HG03521 (cell line): ENCODE measurements around the gene RAPGEF5.

Source experiments
- ATAC-seq: cut with Tn5 transposase; IDR thresholded peaks from one replicate; pipeline ENCODE4 v1.9.1; 2021; ENCODE audit warnings: mild to moderate bottlenecking, moderate library complexity; ENCODE audit not compliant: unreplicated experiment

The RAPGEF5 gene

DNA sequence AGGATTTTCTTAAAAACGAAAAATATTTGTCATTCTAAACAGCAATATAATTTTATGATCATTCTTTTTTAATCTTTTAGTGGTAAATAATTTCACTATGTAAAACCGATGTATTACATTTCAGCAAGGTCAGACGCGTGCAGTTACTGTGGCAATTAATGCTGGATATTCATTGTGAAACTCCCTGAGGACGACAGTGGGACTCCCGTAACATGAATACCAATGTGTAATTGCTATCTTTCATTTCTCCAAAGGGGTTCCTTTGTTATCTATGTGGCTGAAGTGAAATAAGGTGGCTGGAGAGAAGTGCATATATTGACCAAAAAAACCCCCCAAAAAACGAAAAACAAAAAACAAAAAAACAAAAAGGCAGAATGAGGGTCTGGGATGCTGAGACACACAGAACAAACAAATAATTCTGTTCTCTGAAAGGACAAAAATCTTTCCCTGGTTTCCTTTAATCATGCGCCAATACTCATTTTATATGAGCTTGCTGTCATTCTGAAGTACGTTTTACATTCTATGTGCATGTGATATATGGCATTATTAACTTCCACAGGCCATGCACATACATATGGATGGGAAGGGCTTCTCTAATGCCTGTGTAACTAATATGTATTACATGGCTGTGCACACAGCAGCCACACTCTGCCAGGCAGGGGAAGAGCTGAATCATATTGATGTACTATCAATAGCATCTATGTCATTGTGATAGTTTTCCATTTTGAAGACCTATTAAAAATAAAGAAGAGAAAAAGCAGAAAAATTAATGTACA lies 161.4 kb downstream of the RAPGEF5 start:
- no peak for ATAC-seq

DNA sequence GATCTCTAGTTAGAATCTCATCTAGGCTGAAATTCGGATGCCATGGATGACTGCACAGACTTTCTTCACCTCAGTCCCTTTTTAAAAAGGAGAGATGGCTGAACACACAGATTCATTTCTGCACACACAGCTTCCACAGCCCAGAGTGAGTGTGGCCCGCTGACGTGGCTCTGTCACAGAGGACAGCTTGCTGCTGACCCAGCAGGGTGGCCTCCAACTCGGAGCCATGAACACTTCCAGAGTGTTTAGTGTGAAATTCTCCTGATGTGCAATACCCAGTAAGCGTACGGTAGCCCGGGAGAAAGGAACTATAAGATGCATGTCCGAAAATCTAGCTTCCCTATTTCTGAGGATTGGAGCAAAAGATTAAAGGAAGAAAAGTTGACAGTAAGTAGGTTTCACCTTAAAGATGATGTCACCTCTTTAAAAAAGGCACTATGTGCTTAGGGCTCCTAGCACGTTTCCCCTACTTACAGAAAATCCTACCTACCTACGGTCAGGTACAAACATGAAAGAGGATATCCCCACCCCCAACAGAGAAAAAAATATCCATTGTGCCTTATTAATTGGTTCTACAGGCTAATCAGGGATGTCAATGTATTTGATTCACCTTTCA lies 162.2 kb downstream of the RAPGEF5 start:
- ATAC-seq, result no peak

GRCh38 chr7:22193450-22193983 lies 163.4 kb downstream of the RAPGEF5 start:
- no peak for ATAC-seq

- no peak for ATAC-seq
Observed at GRCh38 chr7:22192801-22193200, 164.2 kb downstream of the RAPGEF5 start.

DNA sequence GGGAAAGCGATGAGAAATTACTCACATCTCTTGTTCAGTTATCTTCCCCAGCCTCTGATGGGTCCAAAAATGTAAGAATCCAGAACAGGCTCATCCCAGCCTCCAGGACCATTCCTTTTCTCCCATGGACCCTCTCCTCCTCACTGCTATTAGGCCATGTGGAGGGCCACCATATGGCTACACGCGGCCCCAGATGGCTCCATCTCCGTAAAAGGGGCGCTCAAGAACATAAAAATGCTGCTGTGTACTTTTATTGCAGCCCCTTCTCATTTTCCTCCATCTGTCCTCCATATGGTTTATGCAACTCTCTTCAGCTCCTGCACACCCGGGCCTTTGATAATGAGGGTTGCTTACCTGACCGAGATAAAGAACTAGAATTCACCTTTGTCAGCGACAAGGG lies 166.2 kb downstream of the RAPGEF5 start:
- no peak for ATAC-seq

- no peak for ATAC-seq
Observed at GRCh38 chr7:22189741-22190140, 167.2 kb downstream of the RAPGEF5 start.

DNA sequence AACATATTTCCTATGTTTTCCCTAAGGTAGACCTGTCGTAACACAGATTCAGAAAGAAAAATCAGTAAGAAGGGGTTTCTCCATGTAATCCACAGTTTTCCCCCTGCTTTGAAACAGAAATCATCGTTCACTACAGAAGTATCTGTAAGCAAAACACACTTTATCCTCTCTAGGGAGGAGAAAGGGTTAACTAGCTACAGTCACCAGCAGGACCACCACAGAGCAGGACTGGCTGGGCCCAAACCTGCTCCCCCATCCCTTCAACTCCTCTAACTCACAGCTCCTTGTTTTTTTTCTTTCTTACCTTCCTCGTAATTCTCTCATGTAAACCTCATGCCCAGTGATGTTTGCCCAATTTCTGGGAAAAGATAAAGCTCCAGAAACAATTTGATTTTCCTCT lies 167.7 kb downstream of the RAPGEF5 start:
- no peak for ATAC-seq

DNA sequence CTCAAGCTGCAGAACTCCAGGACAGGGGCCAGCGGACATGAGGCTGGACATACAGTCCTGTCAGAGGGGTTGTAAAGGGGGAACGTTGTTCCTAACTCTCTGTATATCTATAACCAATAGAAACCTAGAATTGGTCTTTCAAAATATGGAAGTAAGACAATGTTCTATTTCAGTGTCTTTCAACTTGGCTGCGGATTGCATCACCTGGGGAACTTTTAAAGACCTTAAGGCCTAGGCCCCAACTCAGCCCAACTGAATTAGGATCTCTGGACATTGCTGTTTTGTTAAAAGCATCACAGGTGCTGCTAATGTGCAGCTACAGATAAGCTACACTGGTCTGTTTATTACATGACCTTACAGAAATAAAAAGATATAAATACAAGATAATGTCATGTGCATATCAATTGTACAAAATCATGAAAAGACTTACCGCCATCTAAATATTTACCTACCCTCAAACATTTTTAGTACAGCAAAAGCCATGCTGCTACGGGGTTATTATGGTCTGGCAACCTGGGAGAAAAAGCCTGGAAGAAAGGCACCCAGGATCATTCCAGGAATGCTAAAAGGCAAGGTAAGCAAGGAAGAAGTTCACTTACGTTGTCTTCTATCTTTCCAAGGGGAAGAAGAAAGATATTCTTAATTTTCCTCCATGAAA lies 169.1 kb downstream of the RAPGEF5 start:
- no peak for ATAC-seq

- ATAC-seq, result no peak
Observed at GRCh38 chr7:22185559-22185958, 171.4 kb downstream of the RAPGEF5 start.

DNA sequence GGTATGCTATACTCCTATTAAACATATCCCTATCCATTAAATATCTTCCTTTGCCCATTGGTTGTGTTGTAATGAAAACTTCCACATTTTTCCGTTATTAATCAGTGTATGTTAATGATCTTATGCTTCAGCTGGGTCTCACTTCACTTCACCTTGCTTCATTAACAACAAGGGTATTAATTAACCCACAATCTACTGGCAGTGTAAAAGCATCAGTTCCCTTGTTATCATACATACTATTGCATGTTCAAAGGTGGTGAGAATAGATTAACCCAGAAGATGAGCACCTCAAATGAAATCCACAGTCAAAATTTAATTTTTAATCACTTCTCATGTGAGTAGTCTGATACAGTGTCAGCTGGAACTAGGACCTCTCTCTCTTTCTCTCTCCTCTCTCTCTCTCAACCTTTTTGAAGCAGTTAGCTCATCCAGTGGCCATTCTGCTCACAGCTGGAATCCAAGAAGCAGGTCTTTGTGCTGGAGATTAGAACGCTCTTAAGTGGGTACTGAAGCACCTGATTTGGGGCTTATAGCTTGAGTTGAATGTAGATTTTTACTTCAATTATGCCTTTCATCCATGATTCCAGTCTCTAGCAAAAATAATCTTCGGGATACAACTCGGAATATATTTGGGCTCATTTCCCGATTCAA lies 172.3 kb downstream of the RAPGEF5 start:
- ATAC-seq, result no peak

DNA sequence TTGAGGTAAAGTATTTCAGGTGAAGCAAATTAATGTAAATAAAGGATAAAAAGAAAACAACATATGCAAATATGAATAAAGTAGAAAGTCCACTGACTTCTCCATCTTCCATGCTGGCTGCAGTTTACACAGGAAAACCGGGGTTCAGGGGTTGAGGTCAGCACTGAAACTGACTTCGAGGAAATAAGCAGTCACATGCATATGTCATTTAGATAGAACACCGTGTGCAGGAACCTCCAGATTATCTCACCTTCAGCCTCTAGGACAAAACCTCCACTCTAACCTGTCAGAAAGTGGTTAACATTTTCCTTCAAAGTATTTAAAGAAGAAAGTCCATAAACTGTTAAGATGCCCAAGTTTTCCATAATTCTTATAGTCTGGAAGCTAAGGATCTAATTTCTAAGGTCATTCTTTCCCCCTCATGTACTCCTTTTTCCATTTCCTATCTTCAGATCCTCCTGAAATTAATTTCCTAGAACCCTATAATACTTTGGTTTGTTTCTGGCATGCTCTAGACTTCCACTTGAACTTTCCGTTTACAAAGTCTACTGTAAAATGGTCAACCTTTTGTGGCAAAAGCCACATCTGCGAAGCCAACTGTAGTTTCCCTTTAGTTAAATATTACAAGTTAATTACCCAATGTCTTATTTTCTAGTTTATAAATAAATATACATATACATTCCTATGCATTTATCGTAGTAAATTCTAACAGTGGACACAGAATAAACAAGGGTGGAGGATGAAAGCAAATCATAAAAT lies 173.3 kb downstream of the RAPGEF5 start:
- no peak for ATAC-seq

DNA sequence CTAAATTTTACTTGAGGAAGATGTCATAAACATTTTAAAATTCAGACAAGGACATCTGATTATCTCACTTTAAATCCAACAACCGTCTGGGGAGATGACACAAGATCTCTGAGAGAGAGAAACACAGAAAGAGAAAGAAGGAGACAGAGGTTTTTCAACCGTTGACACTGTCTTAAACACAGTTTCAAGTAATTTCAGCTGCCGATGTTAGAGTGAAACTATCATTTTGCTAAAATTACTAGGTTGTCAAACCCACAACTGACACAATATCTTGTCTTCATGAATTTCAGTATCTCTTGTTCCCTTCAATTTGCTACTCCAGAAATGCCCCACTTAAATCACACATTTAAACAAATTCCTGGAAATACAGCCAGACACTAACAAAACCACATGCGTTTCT lies 174.8 kb downstream of the RAPGEF5 start:
- ATAC-seq, result no peak

DNA sequence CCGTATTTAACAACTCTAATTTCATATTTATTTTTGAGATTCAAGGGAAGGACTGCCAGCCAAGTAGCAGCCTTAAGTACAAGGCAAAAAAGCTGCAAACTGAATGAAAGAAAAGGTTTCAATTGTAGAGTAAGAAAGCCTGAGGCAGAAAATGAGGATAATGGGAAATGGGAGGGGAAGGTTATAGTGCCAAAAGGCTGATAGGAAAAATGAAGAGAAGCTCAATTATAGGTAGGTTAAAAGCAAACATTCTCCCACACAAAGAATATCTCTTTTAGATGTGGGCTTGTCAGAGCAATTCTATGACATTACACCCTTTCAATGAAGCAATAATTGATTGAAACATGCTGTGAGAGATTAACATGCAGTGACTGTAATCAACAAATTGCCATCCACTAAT lies 175.3 kb downstream of the RAPGEF5 start:
- ATAC-seq, result no peak

GRCh38 chr7:22179442-22179879 lies 177.5 kb downstream of the RAPGEF5 start:
- ATAC-seq, result no peak

DNA sequence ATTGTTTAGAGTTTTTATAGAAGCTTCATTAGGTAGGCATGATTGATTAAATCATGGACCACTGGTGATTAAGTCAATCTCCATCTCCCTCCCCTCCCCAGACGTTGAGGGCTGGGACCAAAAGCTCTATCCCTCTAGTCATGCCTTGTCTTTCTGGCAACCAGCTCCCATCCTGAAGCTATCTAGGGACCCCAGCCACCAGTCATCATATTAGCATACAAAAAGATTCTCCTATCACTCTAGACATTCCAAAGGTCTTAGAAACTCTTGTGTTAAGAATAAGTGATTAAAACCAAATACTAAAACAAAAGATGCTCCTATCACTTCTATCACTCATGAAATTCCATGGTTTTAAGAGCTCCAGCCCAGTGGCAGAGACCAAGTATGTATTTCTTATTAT lies 178.2 kb downstream of the RAPGEF5 start:
- no peak for ATAC-seq

DNA sequence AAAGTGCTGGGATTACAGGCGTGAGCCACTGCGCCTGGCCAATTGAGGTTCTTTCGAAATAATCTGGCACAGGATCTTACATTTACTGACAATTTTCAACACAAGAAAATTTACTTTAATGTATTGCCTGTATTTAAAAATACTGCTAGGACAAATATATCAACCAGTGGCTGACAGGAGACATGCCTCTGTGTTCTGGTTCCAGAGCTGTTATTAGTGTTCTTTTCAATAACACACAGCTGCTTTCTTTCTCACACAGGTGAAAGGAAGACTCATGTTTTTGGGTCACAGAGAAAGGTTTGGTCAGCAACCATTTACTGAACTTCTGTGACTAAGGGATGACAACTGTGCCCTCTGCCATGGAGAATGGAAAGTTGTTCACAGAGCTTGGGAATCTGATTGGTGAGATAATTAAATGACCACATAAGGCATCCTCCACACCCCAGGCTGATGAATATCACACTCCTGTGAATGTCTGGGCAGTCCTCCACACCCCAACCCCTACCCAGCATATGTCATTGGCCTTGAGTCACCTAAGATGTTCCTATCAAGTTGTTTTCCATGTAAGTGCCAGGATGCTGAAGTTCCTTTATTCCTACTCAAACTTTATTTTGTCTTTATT lies 180.1 kb downstream of the RAPGEF5 start:
- ATAC-seq, result no peak

GRCh38 chr7:22174574-22174953 lies 182.4 kb downstream of the RAPGEF5 start:
- no peak for ATAC-seq

DNA sequence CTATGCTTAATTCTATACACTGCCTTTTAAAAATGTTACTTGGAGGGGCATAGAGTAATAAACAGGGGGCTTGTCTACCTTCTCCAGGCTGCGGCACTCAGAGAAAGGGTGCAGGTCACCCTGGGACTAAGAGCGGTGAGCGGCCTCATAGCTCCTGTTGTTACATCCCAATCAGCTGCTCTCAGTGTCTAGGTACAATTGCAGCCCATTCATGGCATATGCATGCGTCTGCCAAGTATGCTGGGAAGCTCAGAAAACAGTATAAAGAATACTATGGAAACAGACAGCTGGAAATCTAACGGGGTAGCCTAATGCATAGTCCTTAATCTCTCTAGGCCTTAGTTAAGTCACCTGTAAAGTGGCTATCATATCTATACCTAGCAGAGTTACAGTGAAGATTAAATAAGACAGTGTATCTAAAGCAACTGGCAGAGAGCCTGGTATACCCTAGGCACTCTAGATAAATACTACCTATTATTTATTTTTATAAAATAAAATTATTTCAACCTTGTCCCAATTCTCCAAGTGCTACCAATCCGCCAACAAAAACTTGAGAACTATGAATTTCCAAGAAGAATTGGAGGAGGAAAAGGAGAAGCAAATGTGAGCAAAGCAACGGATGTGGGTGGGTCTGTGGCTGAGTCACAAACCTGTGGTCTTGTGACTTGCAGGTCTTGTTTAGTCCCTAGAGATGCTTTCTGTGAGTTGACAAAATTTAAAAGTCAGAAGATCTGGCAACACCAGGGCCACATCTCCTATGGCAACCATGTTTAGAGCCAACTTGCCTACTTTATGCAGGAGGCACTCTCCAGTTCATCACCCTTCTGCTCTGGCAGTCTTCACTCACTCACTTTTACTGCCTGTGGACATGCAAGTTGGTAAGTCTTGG lies 183.0 kb downstream of the RAPGEF5 start:
- ATAC-seq, result peak; percentile 75

- no peak for ATAC-seq
Observed at GRCh38 chr7:22168129-22168634, 188.8 kb downstream of the RAPGEF5 start.
